GM19238 (cell line): ENCODE data around the gene ETV5.

Experiments used
- DNase-seq: peaks from one replicate; pipeline ENCODE4 v3.0.0; 2011; ENCODE audit warnings: low spot score; ENCODE audit not compliant: insufficient read length

The ETV5 gene

GRCh38 chr3:186108941-186109865, at the start of gene ETV5:
ETV5 (minus strand) TSS chr3:186109089; CDS start chr3:186105868, 3,221 bp downstream.
- peak; percentile 96 for DNase-seq

GRCh38 chr3:186154641-186155040, 45.8 kb upstream of the ETV5 start:
- DNase-seq, result no peak

- peak; percentile 63 for DNase-seq
Observed at GRCh38 chr3:186152889-186153292, 44.0 kb upstream of the ETV5 start.

- DNase-seq, result no peak
Observed at GRCh38 chr3:186152361-186152798, 43.5 kb upstream of the ETV5 start.

GRCh38 chr3:186151077-186151971, 42.4 kb upstream of the ETV5 start:
- DNase-seq, result no peak

GRCh38 chr3:186150041-186150830, 41.3 kb upstream of the ETV5 start:
- no peak for DNase-seq

- no peak for DNase-seq
Observed at GRCh38 chr3:186149319-186149960, 40.6 kb upstream of the ETV5 start.

GRCh38 chr3:186144257-186144656, 35.4 kb upstream of the ETV5 start:
- DNase-seq, result no peak

- DNase-seq, result no peak
Observed at GRCh38 chr3:186143250-186143649, 34.4 kb upstream of the ETV5 start.

- DNase-seq, result no peak
Observed at GRCh38 chr3:186142393-186142932, 33.6 kb upstream of the ETV5 start.

- DNase-seq, result no peak
Observed at GRCh38 chr3:186141790-186142189, 32.9 kb upstream of the ETV5 start.

GRCh38 chr3:186138272-186138981, 29.5 kb upstream of the ETV5 start:
- no peak for DNase-seq

- DNase-seq, result no peak
Observed at GRCh38 chr3:186137051-186137685, 28.3 kb upstream of the ETV5 start.

- no peak for DNase-seq
Observed at GRCh38 chr3:186133980-186134379, 25.1 kb upstream of the ETV5 start.

GRCh38 chr3:186132487-186132886, 23.6 kb upstream of the ETV5 start:
- DNase-seq, result no peak

GRCh38 chr3:186129206-186129605, 20.3 kb upstream of the ETV5 start:
- DNase-seq, result no peak

GRCh38 chr3:186128158-186128557, 19.3 kb upstream of the ETV5 start:
- DNase-seq, result no peak

GRCh38 chr3:186127463-186127862, 18.6 kb upstream of the ETV5 start:
- no peak for DNase-seq

GRCh38 chr3:186125118-186125517, 16.2 kb upstream of the ETV5 start:
- DNase-seq, result no peak
